HK-2 (cell line): ENCODE measurements around the gene RNF213.
"Not testable (repeated sequence)": the region's sequence is repeated elsewhere in the genome, so short reads cannot be mapped to it uniquely, and the experiment has no call there.

Source experiments
- DNase-seq: peaks from one replicate; pipeline ENCODE4 v3.0.0-alpha.2; 2018; ENCODE audit not compliant: unreplicated experiment

RNF213 gene

DNA sequence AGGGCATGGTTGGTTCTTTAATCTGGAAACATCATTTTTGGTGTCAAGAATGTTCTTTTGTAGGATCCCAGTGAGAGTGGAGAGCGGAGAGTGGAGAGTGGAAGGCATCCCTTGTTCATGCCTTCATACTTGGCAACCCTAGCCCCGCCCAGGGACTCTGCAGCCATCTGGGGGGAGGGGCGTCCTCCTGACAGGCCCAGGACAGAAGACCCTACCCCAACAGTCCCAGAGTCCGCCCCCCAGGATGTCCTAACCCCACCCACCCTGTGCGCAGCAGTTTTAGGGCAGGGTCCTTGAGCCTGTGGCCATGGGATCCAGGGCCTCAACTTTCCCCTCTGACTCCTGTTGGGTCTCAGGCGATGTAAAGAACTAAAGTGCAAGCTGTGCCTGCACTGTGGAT, 36.0 kb upstream of the RNF213 start:
- no peak for DNase-seq

- no peak for DNase-seq
These were observed 35.4 kb upstream of the RNF213 start for GRCh38 chr17:80225230-80225629.

DNA sequence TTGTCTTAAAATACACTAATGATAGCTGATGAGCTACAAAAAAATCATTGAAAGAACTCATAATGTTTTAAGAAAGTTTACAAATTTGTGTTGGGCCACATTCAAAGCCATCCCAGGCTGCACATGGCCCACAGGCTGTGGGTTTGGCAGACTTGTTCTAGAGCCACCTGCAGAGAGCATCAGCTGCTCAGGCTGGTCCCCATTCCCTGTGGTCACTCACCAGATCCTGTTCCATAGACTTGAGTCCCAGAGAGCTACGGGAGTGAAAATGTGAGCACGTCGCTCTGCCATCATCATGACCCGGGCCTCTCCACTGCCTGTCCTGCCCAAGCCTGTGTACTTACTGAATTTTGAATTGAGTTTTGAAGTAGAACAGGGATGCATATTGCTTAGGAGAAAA, 33.5 kb upstream of the RNF213 start:
- DNase-seq, result no peak

DNA sequence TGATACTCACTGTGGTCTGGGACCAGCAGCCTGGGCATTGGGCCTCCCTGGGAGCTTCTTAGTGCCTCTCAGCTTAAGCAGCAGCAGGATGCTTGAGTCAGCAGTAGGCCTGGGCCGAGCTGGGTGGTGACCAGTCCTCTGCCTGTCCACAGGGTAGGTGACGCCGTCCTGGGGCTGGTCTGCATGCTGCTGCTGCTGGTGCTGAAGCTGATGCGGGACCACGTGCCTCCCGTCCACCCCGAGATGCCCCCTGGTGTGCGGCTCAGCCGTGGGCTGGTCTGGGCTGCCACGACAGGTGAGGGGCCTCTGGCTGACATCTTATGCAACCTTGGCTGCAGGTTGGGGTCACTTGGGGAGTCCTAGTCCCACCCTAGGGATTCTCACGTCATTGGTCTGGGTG, 33.0 kb upstream of the RNF213 start:
- no peak for DNase-seq

DNA sequence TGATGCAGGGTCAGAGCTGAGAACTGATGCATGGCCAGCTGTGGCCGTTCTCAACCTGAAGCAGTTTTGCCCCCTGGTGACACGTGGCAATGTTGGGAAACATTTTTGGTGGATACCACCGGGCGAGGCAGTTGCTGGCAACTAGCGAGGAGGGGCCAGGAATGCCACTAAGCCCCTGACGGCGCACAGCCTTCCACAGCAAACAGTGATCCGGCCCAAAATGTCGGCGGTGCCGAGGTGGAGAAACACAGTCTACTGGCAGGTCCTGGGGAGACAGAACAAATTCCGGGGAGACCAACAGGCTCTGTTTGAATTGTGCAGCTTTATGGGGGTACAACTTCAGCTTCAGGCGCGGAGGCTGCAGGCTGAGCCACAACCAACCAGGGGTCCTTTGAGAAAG, 32.2 kb upstream of the RNF213 start:
- DNase-seq, result no peak

DNA sequence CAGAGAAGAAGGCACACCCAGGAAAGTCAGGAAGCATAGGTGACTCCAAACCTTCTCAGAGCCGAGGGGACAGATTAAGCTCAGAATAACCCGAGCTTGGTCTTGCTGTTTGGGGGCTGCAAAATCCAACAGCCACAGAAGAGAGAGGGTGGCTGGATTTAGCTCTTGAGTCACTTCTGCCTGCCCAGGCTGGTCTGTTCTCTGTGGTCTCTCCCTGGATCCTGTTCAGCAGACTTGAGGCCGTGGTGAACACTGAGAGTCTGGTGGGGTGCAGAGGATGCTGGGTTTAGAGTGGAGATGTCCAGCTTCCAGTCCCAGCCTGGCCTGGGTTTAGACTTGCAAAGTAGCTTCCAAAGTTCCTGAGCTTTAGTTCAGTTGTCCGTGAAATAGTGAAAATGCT, 31.6 kb upstream of the RNF213 start:
- DNase-seq, result no peak

DNA sequence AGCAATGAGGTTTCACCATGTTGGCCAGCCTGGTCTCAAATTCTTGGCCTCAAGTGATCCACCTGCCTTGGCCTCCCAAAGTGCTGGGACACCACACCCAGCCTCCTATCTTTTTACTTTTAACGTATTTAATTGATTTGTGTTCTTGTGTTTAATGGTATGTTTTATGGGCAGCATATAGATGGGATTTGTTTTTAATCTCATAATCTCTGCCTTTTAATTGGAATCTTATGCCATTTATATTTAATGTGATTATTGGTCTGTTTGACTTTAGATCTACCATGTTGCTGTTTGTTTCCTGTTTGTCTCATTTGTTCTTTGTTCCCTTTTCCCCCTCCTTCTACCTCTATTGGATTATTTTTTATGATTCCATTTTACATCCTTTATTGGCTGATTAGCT, 28.2 kb upstream of the RNF213 start:
- no peak for DNase-seq

GRCh38 chr17:80233202-80233601, 27.4 kb upstream of the RNF213 start:
- DNase-seq, result no peak

GRCh38 chr17:80236911-80237310, 23.7 kb upstream of the RNF213 start:
- no peak for DNase-seq

DNA sequence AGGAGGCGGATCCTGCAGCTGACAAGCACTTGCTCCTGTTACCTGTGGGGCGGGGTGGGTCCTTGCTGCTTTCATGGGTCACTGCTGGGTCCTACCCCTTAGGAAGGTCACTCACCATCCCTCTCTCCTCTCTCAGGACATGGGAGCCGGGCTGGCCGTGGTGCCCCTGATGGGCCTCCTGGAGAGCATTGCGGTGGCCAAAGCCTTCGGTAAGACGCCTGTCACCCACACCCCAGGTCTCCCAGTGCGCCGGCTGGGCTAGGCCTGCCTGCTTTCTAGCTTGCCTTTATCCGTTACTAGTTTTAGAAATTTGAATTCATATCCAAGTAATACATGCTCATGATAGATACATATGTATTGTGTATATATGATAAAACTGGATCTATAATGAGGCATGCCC, 23.3 kb upstream of the RNF213 start:
- DNase-seq, result no peak

GRCh38 chr17:80242505-80242904, 18.1 kb upstream of the RNF213 start:
- DNase-seq, result no peak

- no peak for DNase-seq
These were observed 16.9 kb upstream of the RNF213 start for GRCh38 chr17:80243526-80244433.

- DNase-seq, result not testable (repeated sequence)
These were observed 16.2 kb upstream of the RNF213 start for GRCh38 chr17:80244448-80244847.

DNA sequence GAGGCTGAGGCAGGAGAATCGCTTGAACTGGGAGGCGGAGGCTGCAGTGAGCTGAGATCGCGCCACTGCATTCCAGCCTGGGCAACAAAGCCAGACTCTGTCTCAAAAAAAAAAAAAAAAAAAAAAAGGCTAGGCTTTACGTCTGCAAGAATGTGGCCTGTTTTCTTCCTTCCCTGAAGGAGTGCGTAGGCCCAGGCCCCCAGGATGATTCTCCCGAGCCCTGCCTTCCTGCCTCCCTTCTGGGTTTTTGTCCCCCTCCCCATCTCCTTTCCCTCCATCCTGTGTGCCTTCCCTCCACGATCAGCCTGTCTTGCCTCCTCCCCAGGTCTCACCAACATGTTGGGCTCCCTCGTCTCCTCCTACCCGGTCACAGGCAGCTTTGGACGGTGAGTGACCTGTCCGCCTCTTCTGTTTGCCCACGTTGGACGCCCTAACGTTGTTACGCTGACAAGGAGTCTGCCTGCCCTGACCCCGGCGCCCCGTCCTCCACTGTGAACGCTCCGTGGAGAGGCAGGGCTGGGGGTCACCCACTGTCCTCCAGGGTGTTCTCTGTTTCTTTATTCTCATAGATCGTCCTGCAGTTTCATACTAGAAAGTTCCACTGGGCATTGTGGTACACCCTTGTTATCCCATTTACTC, 15.7 kb upstream of the RNF213 start:
- DNase-seq, result no peak

DNA sequence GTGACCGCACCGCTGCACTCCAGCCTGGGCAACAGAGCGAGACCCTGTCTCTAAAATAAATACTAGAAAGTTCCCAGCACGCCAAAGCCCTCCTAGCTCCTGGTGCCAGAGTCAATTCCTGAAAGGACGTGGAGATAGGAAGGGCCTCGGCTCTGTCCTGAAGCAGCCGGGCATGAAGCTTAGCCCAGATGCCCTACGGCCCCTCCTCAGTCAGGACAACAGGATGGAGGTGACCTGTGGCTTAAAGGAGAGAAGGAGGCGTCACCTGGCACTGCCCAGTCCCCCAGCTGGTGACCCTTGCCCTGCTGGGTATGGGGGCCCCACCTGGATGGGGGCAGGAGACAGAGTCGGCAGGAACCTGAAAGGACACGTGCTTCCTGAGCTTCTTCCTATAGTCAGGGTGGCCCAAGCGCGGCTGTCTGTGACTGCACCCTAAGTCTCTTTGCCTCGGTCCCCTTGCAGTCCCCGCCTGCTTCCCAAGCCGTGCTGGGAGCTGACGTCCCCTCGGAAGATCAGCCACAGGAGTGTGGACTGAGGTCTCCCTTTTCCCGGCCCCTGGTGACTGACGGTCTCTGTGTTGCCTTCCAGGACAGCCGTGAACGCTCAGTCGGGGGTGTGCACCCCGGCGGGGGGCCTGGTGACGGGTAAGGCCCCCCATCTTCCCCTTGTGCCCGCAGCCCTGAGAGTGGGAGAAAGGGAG, 14.9 kb upstream of the RNF213 start:
- no peak for DNase-seq

DNA sequence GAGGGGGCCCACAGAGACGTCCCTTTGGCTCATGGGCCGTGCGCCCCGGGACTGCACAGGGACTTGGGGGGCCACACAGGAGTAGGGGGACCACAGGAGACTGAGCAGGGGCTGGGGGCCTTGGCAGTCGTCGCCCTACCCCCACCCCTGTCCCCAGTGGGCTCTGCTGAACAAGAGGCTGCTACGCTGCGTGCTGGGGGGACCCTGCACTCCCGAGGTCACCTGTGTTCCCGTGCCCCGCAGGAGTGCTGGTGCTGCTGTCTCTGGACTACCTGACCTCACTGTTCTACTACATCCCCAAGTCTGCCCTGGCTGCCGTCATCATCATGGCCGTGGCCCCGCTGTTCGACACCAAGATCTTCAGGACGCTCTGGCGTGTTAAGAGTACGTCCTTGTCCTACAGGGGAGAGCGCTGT, 14.4 kb upstream of the RNF213 start:
- no peak for DNase-seq

- no peak for DNase-seq
These were observed 13.9 kb upstream of the RNF213 start for GRCh38 chr17:80246726-80247125.

GRCh38 chr17:80247561-80247960, 13.1 kb upstream of the RNF213 start:
- DNase-seq, result no peak

DNA sequence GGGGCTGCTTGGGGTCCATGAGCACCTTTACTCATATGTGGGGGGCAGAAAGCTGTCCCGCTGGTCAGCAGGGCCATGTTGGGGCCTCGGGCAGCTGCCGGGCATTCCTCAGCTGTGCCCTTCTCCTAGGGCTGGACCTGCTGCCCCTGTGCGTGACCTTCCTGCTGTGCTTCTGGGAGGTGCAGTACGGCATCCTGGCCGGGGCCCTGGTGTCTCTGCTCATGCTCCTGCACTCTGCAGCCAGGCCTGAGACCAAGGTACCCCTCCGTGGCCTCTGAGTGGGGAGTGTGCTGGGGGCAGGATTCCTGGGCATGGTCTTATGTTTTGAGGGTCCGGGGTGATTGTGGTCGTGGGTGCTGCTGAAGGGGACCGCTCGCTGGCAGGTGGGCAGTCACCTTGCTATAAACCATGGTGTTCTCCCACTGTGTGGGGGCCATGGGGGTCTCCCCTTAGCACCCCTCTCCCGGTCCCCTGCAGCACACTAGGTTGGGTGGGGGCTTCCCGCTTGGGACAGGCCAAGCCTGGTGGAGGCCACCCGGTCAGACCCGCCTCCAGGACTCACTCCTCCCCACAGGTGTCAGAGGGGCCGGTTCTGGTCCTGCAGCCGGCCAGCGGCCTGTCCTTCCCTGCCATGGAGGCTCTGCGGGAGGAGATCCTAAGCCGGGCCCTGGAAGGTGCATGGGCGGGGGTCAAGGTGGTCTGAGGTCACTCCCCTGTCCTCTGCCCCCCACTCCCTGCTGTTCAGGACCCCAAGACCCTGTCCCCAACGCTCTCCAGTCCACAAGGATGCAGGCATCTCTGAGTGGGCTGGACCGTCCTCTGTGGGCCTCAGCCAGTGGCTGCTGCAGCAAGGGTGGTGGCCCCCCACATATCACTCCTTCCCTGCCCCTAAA, 12.4 kb upstream of the RNF213 start:
- no peak for DNase-seq

GRCh38 chr17:80248894-80249710, 11.6 kb upstream of the RNF213 start:
- DNase-seq, result no peak

- DNase-seq, result no peak
These were observed 8.7 kb upstream of the RNF213 start for GRCh38 chr17:80251966-80252365.
